ENCODE measurements around the gene DIP2C.

GRCh38 chr10:620971-621370, 68.5 kb downstream of the DIP2C start:
- TF ChIP-seq CTCF (IDR thresholded peaks at IDR 0.05) (no peak), POLR2A (IDR thresholded peaks at IDR 0.05) (no peak), POLR2AphosphoS5 (IDR thresholded peaks at IDR 0.05; ENCODE audit: insufficient read depth in 1 of 2, low read depth in 1 of 2) (no peak)
